Fibroblast of lung (primary cell): ENCODE data around the gene RPS15. TPM values are rescaled to one million over a fixed set of nuclear protein-coding genes. Genes with fewer than 3 reads are reported as not detected.

ENCODE experiments used
- DNase-seq, 2 donors: peaks; one replicate each; pipeline versions ENCODE4 v3.0.0 to v3.0.0-alpha.2; 2010; ENCODE audit warnings: low read depth in 2 of 2
- H2AFZ ChIP-seq: 2 replicates; pipeline ENCODE4 v1.5.1; 2012; ENCODE audit warnings: low read length, control low read depth, inconsistent platforms
- H3K27ac ChIP-seq: 2 replicates; pipeline ENCODE4 v1.5.1; 2011; ENCODE audit warnings: low read length, control low read depth; ENCODE audit not compliant: insufficient read depth
- H3K27me3 ChIP-seq: 2 replicates; pipeline ENCODE4 v1.5.1; 2011; ENCODE audit warnings: mild to moderate bottlenecking, low read length; ENCODE audit not compliant: control insufficient read depth, insufficient read depth
- H3K36me3 ChIP-seq: 2 replicates; pipeline ENCODE4 v1.5.1; 2011; ENCODE audit warnings: low read length; ENCODE audit not compliant: control insufficient read depth, insufficient read depth
- H3K4me1 ChIP-seq: 2 replicates; pipeline ENCODE4 v1.5.1; 2011; ENCODE audit warnings: low read length; ENCODE audit not compliant: control insufficient read depth, insufficient read depth; ENCODE audit errors: extremely low read depth
- H3K4me2 ChIP-seq: 2 replicates; pipeline ENCODE4 v1.5.1; 2011; ENCODE audit warnings: low read length, control low read depth; ENCODE audit not compliant: insufficient read depth; ENCODE audit errors: extremely low read depth
- H3K4me3 ChIP-seq, 4 experiments: fragments of 200-600 bp in 1 of 4; sonication (generic) in 1 of 4; replicated peaks in 1 of 4; 2 replicates each; pipeline ENCODE4 v1.5.1; 2011 to 2016; ENCODE audit warnings: low read length in 4 of 4, low read depth in 3 of 4, mild to moderate bottlenecking in 3 of 4, control low read depth in 2 of 4, inconsistent platforms in 1 of 4, mixed read lengths in 1 of 4; ENCODE audit not compliant: insufficient read depth in 1 of 4; ENCODE audit errors: control extremely low read depth in 1 of 4
- H3K79me2 ChIP-seq: 2 replicates; pipeline ENCODE4 v1.5.1; 2012; ENCODE audit warnings: mild to moderate bottlenecking, low read length, inconsistent platforms; ENCODE audit not compliant: control insufficient read depth, insufficient read depth
- H3K9ac ChIP-seq: 2 replicates; pipeline ENCODE4 v1.5.1; 2011; ENCODE audit warnings: mild to moderate bottlenecking, low read length, control low read depth; ENCODE audit not compliant: insufficient read depth
- H3K9me3 ChIP-seq: 2 replicates; pipeline ENCODE4 v1.5.1; 2012; ENCODE audit warnings: low read depth, low read length; ENCODE audit not compliant: control insufficient read depth, insufficient read depth
- H4K20me1 ChIP-seq: 2 replicates; pipeline ENCODE4 v1.5.1; 2011; ENCODE audit warnings: low read length; ENCODE audit not compliant: control insufficient read depth, insufficient read depth; ENCODE audit errors: extremely low read depth
- EZH2 ChIP-seq: IDR thresholded peaks from 2 replicates; pipeline ENCODE4 v1.5.1; 2012; ENCODE audit warnings: low read length, control low read depth, mild to moderate bottlenecking; ENCODE audit errors: missing control alignments
- polyA plus RNA-seq, 2 donors: library from polyadenylated mRNA; depleted of rRNA in 1 of 2; stranded (reverse) in 1 of 2; unstranded in 1 of 2; fragments of >200 nt; gene quantifications; 2 replicates each; pipeline ENCODE4 v1.2.1, GENCODE V29; 2011 to 2012; ENCODE audit warnings: missing spikeins in 1 of 2
- total RNA-seq: library from RNA; depleted of rRNA; stranded (reverse); fragments of >200 nt; gene quantifications from 2 replicates; pipeline ENCODE4 v1.2.1, GENCODE V29; 2014
- TF ChIP-seq, protein P1 (sequence below), 2 donors: IDR thresholded peaks in 1 of 2; conservative IDR thresholded peaks in 1 of 2; 1 replicate in 1 of 2; 2 replicates in 1 of 2; pipeline ENCODE4 v1.5.1; 2011 to 2012; ENCODE audit warnings: low read length in 2 of 2, control low read depth in 1 of 2, inconsistent platforms in 1 of 2, low read depth in 1 of 2, mild to moderate bottlenecking in 1 of 2

Gene RPS15
- total and polyA plus RNA-seq, 2 donors (not counting 1 experiment from before 2014, with no cell fraction given), result 369 to 878 TPM

DNA sequence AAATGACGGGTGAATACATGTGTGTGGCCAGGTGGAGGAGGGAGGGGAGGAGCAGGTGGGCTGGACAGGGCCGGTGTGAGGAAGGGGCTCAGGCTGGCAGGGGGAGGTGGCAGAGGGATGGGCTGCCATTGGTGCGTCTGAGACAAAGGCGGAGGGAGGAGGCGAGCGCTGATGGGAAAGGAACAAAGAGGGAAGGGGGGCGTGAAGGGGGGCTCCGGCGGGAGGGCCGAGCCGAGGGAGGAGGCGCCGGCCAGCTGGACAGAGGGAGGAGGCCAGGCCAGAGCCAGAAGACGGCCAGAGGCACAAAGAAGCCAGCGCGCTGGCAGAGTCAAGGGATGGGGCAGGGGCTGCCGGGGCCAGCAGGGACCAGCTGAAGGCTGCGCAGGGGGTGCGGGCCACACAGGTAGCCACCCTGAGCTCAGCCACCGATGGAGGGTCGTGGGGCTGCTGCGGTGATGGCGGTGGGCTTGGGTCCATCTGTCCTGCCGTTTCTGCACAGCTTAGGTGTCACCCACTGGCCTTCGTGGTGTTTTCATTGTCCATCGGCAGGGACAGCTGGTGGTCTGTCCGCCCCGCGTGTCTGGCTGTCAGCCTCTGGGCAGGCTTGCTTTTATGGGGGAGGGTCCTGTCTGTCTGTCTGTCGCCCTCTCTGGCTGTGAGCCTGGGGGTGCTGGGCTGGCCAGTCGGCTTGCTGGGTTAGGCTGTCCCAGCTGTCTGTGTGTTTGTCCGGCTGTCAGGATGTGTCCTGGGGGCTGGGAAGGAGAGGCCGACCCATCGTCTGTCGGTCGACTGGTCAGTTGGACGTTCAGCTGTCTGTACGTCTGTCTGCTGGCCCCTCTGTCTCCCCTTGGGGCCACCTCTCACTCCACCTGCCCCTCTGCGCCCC lies 14.0 kb downstream of the RPS15 start:
- no peak overlapping the region for H2AFZ ChIP-seq
- peaks cover 68% of the 10 kb centered on the region for H3K27me3 ChIP-seq
- no peak for DNase-seq
- H3K27ac ChIP-seq, result no peak overlapping the region
- peaks cover 3% of the 10 kb centered on the region for H3K4me1 ChIP-seq
- no peak overlapping the region for H3K9ac ChIP-seq
- no peaks in the 10 kb centered on the region for H3K36me3 ChIP-seq
- H3K4me2 ChIP-seq, result no peak overlapping the region
- no peak overlapping the region for H3K4me3 ChIP-seq
- no peaks in the 10 kb centered on the region for H3K79me2 ChIP-seq
- no peaks in the 10 kb centered on the region for H4K20me1 ChIP-seq
- TF ChIP-seq, protein P1, sequence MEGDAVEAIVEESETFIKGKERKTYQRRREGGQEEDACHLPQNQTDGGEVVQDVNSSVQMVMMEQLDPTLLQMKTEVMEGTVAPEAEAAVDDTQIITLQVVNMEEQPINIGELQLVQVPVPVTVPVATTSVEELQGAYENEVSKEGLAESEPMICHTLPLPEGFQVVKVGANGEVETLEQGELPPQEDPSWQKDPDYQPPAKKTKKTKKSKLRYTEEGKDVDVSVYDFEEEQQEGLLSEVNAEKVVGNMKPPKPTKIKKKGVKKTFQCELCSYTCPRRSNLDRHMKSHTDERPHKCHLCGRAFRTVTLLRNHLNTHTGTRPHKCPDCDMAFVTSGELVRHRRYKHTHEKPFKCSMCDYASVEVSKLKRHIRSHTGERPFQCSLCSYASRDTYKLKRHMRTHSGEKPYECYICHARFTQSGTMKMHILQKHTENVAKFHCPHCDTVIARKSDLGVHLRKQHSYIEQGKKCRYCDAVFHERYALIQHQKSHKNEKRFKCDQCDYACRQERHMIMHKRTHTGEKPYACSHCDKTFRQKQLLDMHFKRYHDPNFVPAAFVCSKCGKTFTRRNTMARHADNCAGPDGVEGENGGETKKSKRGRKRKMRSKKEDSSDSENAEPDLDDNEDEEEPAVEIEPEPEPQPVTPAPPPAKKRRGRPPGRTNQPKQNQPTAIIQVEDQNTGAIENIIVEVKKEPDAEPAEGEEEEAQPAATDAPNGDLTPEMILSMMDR (conservative IDR thresholded peaks at IDR 0.05 in 1 of 2, IDR thresholded peaks at IDR 0.05 in 1 of 2; ENCODE audit: low read depth in 1 of 2, low read length in 2 of 2), result no peak
- peak; percentile 91 for TF ChIP-seq EZH2
- no peaks in the 10 kb centered on the region for H3K9me3 ChIP-seq

DNA sequence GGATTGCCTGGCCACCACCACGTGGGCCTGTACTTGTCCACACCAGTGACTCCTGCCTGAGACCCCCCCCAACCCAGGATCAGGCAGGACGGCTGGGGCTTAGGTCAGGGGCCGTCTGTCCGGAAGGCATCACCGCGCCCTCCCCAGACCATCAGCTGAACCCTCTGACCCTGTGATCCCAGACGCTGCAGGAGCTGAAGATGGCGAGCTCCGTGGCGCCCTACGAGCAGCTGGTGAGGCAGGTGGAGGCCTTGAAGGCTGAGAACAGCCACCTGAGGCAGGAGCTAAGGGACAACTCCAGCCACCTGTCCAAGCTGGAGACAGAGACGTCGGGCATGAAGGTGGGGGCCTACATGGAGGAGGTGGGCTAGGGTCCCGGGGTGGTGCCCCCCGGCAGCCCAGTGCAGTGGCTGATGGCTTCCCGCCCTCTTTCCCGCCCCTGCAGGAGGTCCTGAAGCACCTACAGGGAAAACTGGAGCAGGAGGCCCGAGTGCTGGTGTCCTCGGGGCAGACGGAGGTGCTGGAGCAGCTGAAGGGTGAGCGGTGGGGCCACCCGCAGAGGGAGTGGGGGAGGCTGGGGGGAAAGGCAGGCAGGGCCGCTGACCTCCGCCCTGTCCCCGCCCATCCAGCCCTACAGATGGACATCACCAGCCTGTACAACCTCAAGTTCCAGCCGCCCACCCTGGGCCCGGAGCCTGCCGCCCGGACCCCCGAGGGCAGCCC lies 14.8 kb downstream of the RPS15 start:
- Histone ChIP-seq H2AFZ (no peak overlapping the region), H3K27me3 (peaks cover 64% of the 10 kb centered on the region), H4K20me1 (no peaks in the 10 kb centered on the region), H3K36me3 (no peaks in the 10 kb centered on the region), H3K4me2 (no peak overlapping the region), H3K9me3 (no peaks in the 10 kb centered on the region), H3K4me1 (peaks cover 3% of the 10 kb centered on the region), H3K27ac (no peak overlapping the region), H3K79me2 (no peaks in the 10 kb centered on the region), H3K4me3 (no peak overlapping the region), H3K9ac (no peak overlapping the region)
- DNase-seq, result no peak
- TF ChIP-seq, protein P1 (conservative IDR thresholded peaks at IDR 0.05 in 1 of 2, IDR thresholded peaks at IDR 0.05 in 1 of 2; ENCODE audit: low read depth in 1 of 2, low read length in 2 of 2), result no peak
- no peak for TF ChIP-seq EZH2
